Esophagus muscularis mucosa (tissue), 4 donors: ENCODE results near the gene NLK. TPM values are rescaled to one million over a fixed set of nuclear protein-coding genes. Genes with fewer than 3 reads are reported as not detected.

ENCODE experiments used
- DNase-seq: peaks from one replicate; pipeline ENCODE4 v3.0.0-alpha.2; 2017; ENCODE audit errors: extremely low spot score
- H3K27ac ChIP-seq, 4 donors: fragments of 200-600 bp; sonication (generic); replicated peaks in 1 of 4; 1 replicate in 3 of 4; 2 replicates in 1 of 4; pipeline ENCODE4 v1.5.1; 2016 to 2019; ENCODE audit warnings: mild to moderate bottlenecking in 1 of 4
- H3K27me3 ChIP-seq, 4 donors: fragments of 200-600 bp; sonication (generic); one replicate each; pipeline versions ENCODE4 v1.5.1 to v1.6.0; 2016 to 2019
- H3K36me3 ChIP-seq, 4 donors: fragments of 200-600 bp; sonication (generic); one replicate each; pipeline ENCODE4 v1.5.1; 2016 to 2019
- H3K4me1 ChIP-seq, 4 donors: fragments of 200-600 bp; sonication (generic); one replicate each; pipeline ENCODE4 v1.5.1; 2016 to 2019
- H3K4me3 ChIP-seq, 4 donors: fragments of 200-600 bp; sonication (generic); 1 replicate in 2 of 4; 2 replicates in 2 of 4; pipeline ENCODE4 v1.5.1; 2016 to 2019; ENCODE audit warnings: mild to moderate bottlenecking in 4 of 4, moderate library complexity in 1 of 4
- H3K9me3 ChIP-seq, 4 donors: fragments of 200-600 bp; sonication (generic); 1 replicate in 3 of 4; 2 replicates in 1 of 4; pipeline ENCODE4 v1.5.1; 2016 to 2019
- CTCF ChIP-seq, 3 experiments: fragments of 200-600 bp in 2 of 3; fragments of 450-650 bp in 1 of 3; sonication (generic) in 2 of 3; IDR thresholded peaks; one replicate each; pipeline ENCODE4 v1.5.1; 2017 to 2019; ENCODE audit warnings: antibody characterized with exemption in 3 of 3, mild to moderate bottlenecking in 2 of 3, moderate library complexity in 1 of 3
- EP300 ChIP-seq: sonication (generic); formaldehyde crosslinking; IDR thresholded peaks from one replicate; pipeline ENCODE4 v1.6.1; 2017; ENCODE audit warnings: antibody characterized with exemption
- POLR2A ChIP-seq: fragments of 450-650 bp; IDR thresholded peaks from one replicate; pipeline ENCODE4 v1.6.1; 2017; ENCODE audit warnings: antibody characterized with exemption, moderate library complexity, mild to moderate bottlenecking, low read depth
- POLR2AphosphoS5 ChIP-seq, 2 donors: sonication (generic); formaldehyde crosslinking; IDR thresholded peaks; one replicate each; pipeline ENCODE4 v1.6.1; 2017; ENCODE audit warnings: antibody characterized with exemption in 2 of 2
- WGBS: methylation state at CpG from one replicate; pipeline ENCODE4 v1.1.5; 2018; 5-methylcytosine and 5-hydroxymethylcytosine counted together
- intact Hi-C: fragments of 100-400 bp; cut with DNase I; formaldehyde crosslinking; loops from one replicate; pipeline ENCODE4 v1.15.1; 2023
- total RNA-seq, 4 donors: library from RNA; depleted of rRNA; stranded (reverse); fragments of >200 nt; gene quantifications; one replicate each; pipeline versions ENCODE4 v1.1.0 to v1.2.1, GENCODE V29; 2016

Gene NLK
- total RNA-seq = 10 to 100 TPM; 10.1 to 16.2 (median 12.6) TPM

GRCh38 chr17:28042657-28042720, at the start of gene NLK:
NLK (plus strand) TSS chr17:28042677; CDS start chr17:28042874, 197 bp downstream.
- no peak for TF ChIP-seq POLR2AphosphoS5 (IDR thresholded peaks at IDR 0.05)
- no peak for TF ChIP-seq POLR2A
- no peak for TF ChIP-seq CTCF (IDR thresholded peaks at IDR 0.05)
- TF ChIP-seq EP300 = no peak
- 96% methylated on average over 1 of the region's 1 CpG for WGBS
- peak within 1 kb of the TSS; percentile 79 to 98 (median 91) for H3K4me3 ChIP-seq
- no peaks in the 10 kb centered on the region for H3K36me3 ChIP-seq
- DNase-seq = no peak
- H3K27me3 ChIP-seq = no peaks in the 10 kb centered on the region
- intact Hi-C loops = loop anchor here (10.0 kb wide), 2 partner anchors 148 to 292 kb away; partner anchors contain the start of genes IFT20, LYRM9 and TNFAIP1
- peak within 1 kb of the TSS; percentile 90 to 95 (median 92) for H3K27ac ChIP-seq
- no peaks in the 10 kb centered on the region for H3K9me3 ChIP-seq
- peaks cover 40 to 60% (median 48%) of the 10 kb centered on the region in 4 donors for H3K4me1 ChIP-seq

- no peaks in the 10 kb centered on the region for H3K27me3 ChIP-seq
- no peaks in the 10 kb centered on the region for H3K4me1 ChIP-seq
- no peak for DNase-seq
- no peak for TF ChIP-seq CTCF (IDR thresholded peaks at IDR 0.05)
- TF ChIP-seq POLR2A = no peak
- TF ChIP-seq POLR2AphosphoS5 (IDR thresholded peaks at IDR 0.05) = no peak
- 78% methylated on average over 3 of the region's 3 CpGs for WGBS
- intact Hi-C loops = no loop called here
- no peak overlapping the region for H3K27ac ChIP-seq
- no peak overlapping the region for H3K4me3 ChIP-seq
- H3K9me3 ChIP-seq = no peaks in the 10 kb centered on the region
- H3K36me3 ChIP-seq = no peaks in the 10 kb centered on the region
These were observed 49.2 kb upstream of the NLK start for GRCh38 chr17:27993161-27993695.

- Histone ChIP-seq H3K27ac (no peak overlapping the region), H3K36me3 (no peaks in the 10 kb centered on the region), H3K27me3 (no peaks in the 10 kb centered on the region), H3K4me1 (no peaks in the 10 kb centered on the region), H3K4me3 (no peak overlapping the region), H3K9me3 (no peaks in the 10 kb centered on the region)
- 78% methylated on average over 4 of the region's 7 CpGs for WGBS
- TF ChIP-seq POLR2AphosphoS5 (IDR thresholded peaks at IDR 0.05) (no peak), CTCF (IDR thresholded peaks at IDR 0.05) (no peak), EP300 (no peak), POLR2A (no peak)
- intact Hi-C loops = no loop called here
- no peak for DNase-seq
These were observed 48.7 kb upstream of the NLK start for GRCh38 chr17:27993723-27994310.

GRCh38 chr17:27994586-27994985, 47.9 kb upstream of the NLK start:
- no peak for DNase-seq
- Histone ChIP-seq H3K4me1 (no peaks in the 10 kb centered on the region), H3K27me3 (no peaks in the 10 kb centered on the region), H3K4me3 (no peak overlapping the region), H3K9me3 (no peaks in the 10 kb centered on the region), H3K36me3 (no peaks in the 10 kb centered on the region), H3K27ac (no peak overlapping the region)
- WGBS = 31% methylated on average over 1 of the region's 1 CpG
- no peak for TF ChIP-seq POLR2A
- TF ChIP-seq POLR2AphosphoS5 (IDR thresholded peaks at IDR 0.05) = no peak
- no peak for TF ChIP-seq CTCF (IDR thresholded peaks at IDR 0.05)
- no peak for TF ChIP-seq EP300
- intact Hi-C loops = no loop called here

- Histone ChIP-seq H3K4me3 (no peak overlapping the region), H3K36me3 (no peaks in the 10 kb centered on the region), H3K9me3 (no peaks in the 10 kb centered on the region), H3K27ac (no peak overlapping the region), H3K4me1 (no peaks in the 10 kb centered on the region), H3K27me3 (no peaks in the 10 kb centered on the region)
- 56% methylated on average over 1 of the region's 1 CpG for WGBS
- no peak for TF ChIP-seq POLR2AphosphoS5 (IDR thresholded peaks at IDR 0.05)
- no peak for TF ChIP-seq EP300
- no peak for TF ChIP-seq CTCF (IDR thresholded peaks at IDR 0.05)
- TF ChIP-seq POLR2A = no peak
- intact Hi-C loops = no loop called here
- no peak for DNase-seq
These were observed 46.9 kb upstream of the NLK start for GRCh38 chr17:27995554-27995953.
